Psoas muscle (tissue), 8 donors: ENCODE data around the gene NT5C1B. TPM values are rescaled to one million over a fixed set of nuclear protein-coding genes. Genes with fewer than 3 reads are reported as not detected.
A peak's percentile ranks its signal among the peaks of the same experiment; 100 is the strongest.

Source experiments
- ATAC-seq, 4 donors: fragments of 200-7000 bp; cut with Tn5 transposase; one replicate each; pipeline ENCODE4 v1.9.1; 2020; ENCODE audit warnings: moderate library complexity in 3 of 4, mild to moderate bottlenecking in 2 of 4
- DNase-seq, 2 donors: peaks; one replicate each; pipeline ENCODE4 v3.0.0-alpha.2; 2020
- H3K27ac ChIP-seq: fragments of 200-600 bp; one replicate; pipeline ENCODE4 v1.8.0; 2022
- H3K27me3 ChIP-seq, 3 donors: fragments of 200-600 bp in 1 of 3; one replicate each; pipeline versions ENCODE4 v1.6.1 to v1.8.0; 2013 to 2022; ENCODE audit warnings: low read length in 2 of 3, mild to moderate bottlenecking in 2 of 3, moderate library complexity in 1 of 3; ENCODE audit not compliant: insufficient read depth in 3 of 3
- H3K36me3 ChIP-seq, 2 donors: fragments of 200-600 bp in 1 of 2; one replicate each; pipeline versions ENCODE4 v1.6.1 to v1.8.0; 2013 to 2022; ENCODE audit warnings: low read depth in 1 of 2, mild to moderate bottlenecking in 1 of 2, moderate library complexity in 1 of 2; ENCODE audit not compliant: insufficient read depth in 1 of 2
- H3K4me1 ChIP-seq: fragments of 200-600 bp; one replicate; pipeline ENCODE4 v1.8.0; 2022
- H3K4me3 ChIP-seq: fragments of 200-600 bp; one replicate; pipeline ENCODE4 v1.8.0; 2022; ENCODE audit warnings: mild to moderate bottlenecking
- H3K9me3 ChIP-seq: fragments of 200-600 bp; one replicate; pipeline ENCODE4 v1.8.0; 2022
- CTCF ChIP-seq: fragments of 200-600 bp; IDR thresholded peaks from one replicate; pipeline ENCODE4 v1.8.0; 2022; ENCODE audit warnings: antibody characterized with exemption
- WGBS, 3 donors: extraction: QIAGEN DNeasy Blood & Tissue Kit; methylation state at CpG; one replicate each; pipeline versions ENCODE4 v1.1.6 to v1.1.7; 2013; 5-methylcytosine and 5-hydroxymethylcytosine counted together
- intact Hi-C, 2 donors: fragments of 100-400 bp; cut with DNase I; formaldehyde crosslinking; loops; one replicate each; pipeline versions ENCODE4 v1.11.0 to v1.14.2; 2022
- polyA plus RNA-seq, 3 donors: library from polyadenylated mRNA; stranded (reverse); fragments of 200-250 nt; gene quantifications; one replicate each; pipeline ENCODE4 v1.2.3, GENCODE V29; 2013
- total RNA-seq, 4 donors: library from RNA; stranded (reverse); fragmentation: NEBNext Ultra II Directional in 2 of 4; extraction: Animal tissue kit (Norgen Biotek cat#: 25700) in 2 of 4; gene quantifications; one replicate each; pipeline versions ENCODE4 v1.2.1 to v1.2.4, GENCODE V29; 2021 to 2023
- donor health status: healthy with polysubstance abuse.
- donor health status: DM: no; HTN: no; CAD: no; lungs with moderate emphysema.
- donor health status: Bipolar disorder and iron deficiency.
- donor health status: healthy.
- donor health status: DM: yes; HTN: yes; CAD: no.
- donor health status: DM: no; HTN: no; CAD: no.
- donor health status: DM: no; HTN: no; CAD: no.
- donor health status: DM: yes; HTN: yes; CAD: no.

The NT5C1B gene
- total and polyA plus RNA-seq, 7 donors = not detected

- H3K4me1 ChIP-seq = no peaks in the 10 kb centered on the region
- DNase-seq (no peak), ATAC-seq (no peak)
- H3K4me3 ChIP-seq = no peak overlapping the region
- no peak overlapping the region for H3K27ac ChIP-seq
- H3K36me3 ChIP-seq = no peaks in the 10 kb centered on the region
- no peak for TF ChIP-seq CTCF
- intact Hi-C loops = no loop called here
- no peaks in the 10 kb centered on the region for H3K27me3 ChIP-seq
- H3K9me3 ChIP-seq = peaks cover 12% of the 10 kb centered on the region
- WGBS, 3 donors = 95 to 97% (median 97%) methylated on average over 3 of the region's 3 CpGs
Measured at GRCh38 chr2:18580606-18581005, 8.8 kb downstream of the NT5C1B start.

- Histone ChIP-seq H3K9me3 (peaks cover 12% of the 10 kb centered on the region), H3K27ac (no peak overlapping the region), H3K27me3 (no peaks in the 10 kb centered on the region), H3K36me3 (no peaks in the 10 kb centered on the region), H3K4me3 (no peak overlapping the region), H3K4me1 (no peaks in the 10 kb centered on the region)
- intact Hi-C loops = no loop called here
- no peak for TF ChIP-seq CTCF
- no peak for ATAC-seq
- no peak for DNase-seq
Measured at GRCh38 chr2:18578033-18578432, 11.3 kb downstream of the NT5C1B start.

GRCh38 chr2:18566145-18566769, 23.1 kb downstream of the NT5C1B start:
- H3K36me3 ChIP-seq = no peaks in the 10 kb centered on the region
- ATAC-seq (no peak), DNase-seq (no peak)
- no peak for TF ChIP-seq CTCF
- H3K9me3 ChIP-seq = no peaks in the 10 kb centered on the region
- H3K27me3 ChIP-seq = no peaks in the 10 kb centered on the region
- no peak overlapping the region for H3K27ac ChIP-seq
- WGBS, 3 donors = 75 to 84% (median 82%) methylated on average over 1 of the region's 1 CpG
- H3K4me3 ChIP-seq = no peak overlapping the region
- no peaks in the 10 kb centered on the region for H3K4me1 ChIP-seq
- intact Hi-C loops = no loop called here

GRCh38 chr2:18560797-18561085, 28.6 kb downstream of the NT5C1B start:
- peaks cover 31% of the 10 kb centered on the region for H3K4me1 ChIP-seq
- H3K4me3 ChIP-seq = peak overlapping the region; percentile 86
- intact Hi-C loops = no loop called here

More at GRCh38 chr2:18560797-18561085, 28.6 kb downstream of the NT5C1B start:
- DNase-seq = no peak
- H3K27me3 ChIP-seq = no peaks in the 10 kb centered on the region
- no peak for ATAC-seq
- TF ChIP-seq CTCF = no peak
- H3K36me3 ChIP-seq = peaks cover under 1% of the 10 kb centered on the region in 2 donors
- 0 to 1% (median 0%) methylated on average over 3 of the region's 3 CpGs for WGBS, 3 donors
- H3K9me3 ChIP-seq = no peaks in the 10 kb centered on the region
- H3K27ac ChIP-seq = peak overlapping the region; percentile 97
